NCI-H69 (cell line): ENCODE measurements around the gene MYH4.

Experiments used
- DNase-seq: peaks from one replicate; lab custom pipeline; 2025; lab: John Stamatoyannopoulos, UW

MYH4 gene

GRCh38 chr17:10421900-10422542 lies 47.3 kb downstream of the MYH4 start, which contains the start of gene MYH8:
TSS of gene MYH8 (minus strand) at chr17:10421950. CDS start at chr17:10420227, 1,723 bp downstream.
- DNase-seq = no peak

GRCh38 chr17:10421211-10421610 lies 48.1 kb downstream of the MYH4 start:
- DNase-seq = no peak

GRCh38 chr17:10420811-10421210 lies 48.5 kb downstream of the MYH4 start:
- DNase-seq = no peak

- no peak for DNase-seq
These were observed 51.9 kb downstream of the MYH4 start for GRCh38 chr17:10417431-10417830.

- no peak for DNase-seq
These were observed 54.2 kb downstream of the MYH4 start for GRCh38 chr17:10415161-10415560.

- no peak for DNase-seq
These were observed 65.8 kb downstream of the MYH4 start for GRCh38 chr17:10403589-10403988.

- no peak for DNase-seq
These were observed 71.0 kb downstream of the MYH4 start for GRCh38 chr17:10398352-10398751.

GRCh38 chr17:10396524-10397163 lies 72.7 kb downstream of the MYH4 start:
- DNase-seq = no peak

- DNase-seq = no peak
These were observed 75.0 kb downstream of the MYH4 start for GRCh38 chr17:10394201-10394887.
